ENCODE data around the gene SLC25A25.
"Not testable (repeated sequence)": the region's sequence is repeated elsewhere in the genome, so short reads cannot be mapped to it uniquely, and the experiment has no call there.

SLC25A25 gene

DNA sequence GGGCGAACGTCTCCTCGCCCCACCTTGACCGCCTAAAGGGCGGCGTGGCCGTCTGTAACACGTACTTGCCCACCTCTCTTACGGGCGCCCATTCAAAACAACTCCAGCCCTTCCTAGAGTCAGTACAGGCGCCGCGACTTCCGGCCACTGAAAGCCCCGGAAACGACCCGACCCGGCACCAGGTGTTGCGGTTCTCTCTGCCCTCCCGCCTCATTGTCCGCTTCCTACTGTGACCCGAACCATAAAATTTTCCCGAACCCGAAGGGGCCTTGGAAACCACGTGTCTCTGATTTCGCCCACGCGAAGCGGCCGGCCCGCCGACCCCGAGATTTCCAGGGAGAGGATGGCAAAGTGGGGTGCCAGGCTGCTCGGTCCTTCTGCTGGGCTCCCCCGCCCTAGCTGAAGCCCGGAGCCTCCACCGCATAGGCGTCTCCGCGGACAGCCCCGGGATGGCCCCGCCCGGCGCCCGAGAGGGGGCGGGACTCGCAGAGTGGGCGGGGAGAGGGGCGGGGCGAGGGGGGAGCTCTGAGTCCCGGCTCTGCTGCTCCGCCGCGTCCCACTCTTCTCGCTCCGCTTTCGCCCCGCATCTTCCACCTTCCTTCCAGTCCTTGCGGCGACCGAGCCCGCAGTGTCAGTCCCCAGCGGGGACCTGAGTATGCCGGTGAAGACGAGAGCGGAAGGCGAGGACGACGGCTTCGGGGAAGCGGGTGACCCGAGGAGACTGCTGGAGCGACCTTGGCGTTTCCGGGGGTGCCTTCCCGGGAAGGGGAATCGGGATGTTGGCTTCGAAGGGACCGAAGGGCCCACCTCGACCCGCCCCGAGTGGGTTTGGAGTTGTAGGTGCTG, 60.2 kb downstream of the SLC25A25 start:
- peak; percentile 67 for DNase-seq (ENCODE audit: low read depth)
- no peak for TF ChIP-seq CTCF (IDR thresholded peaks at IDR 0.05; ENCODE audit: control insufficient read depth, insufficient read depth, low read depth, low read length, missing control alignments)
- peak overlapping the region; percentile 52 for H3K4me3 ChIP-seq (ENCODE audit: control insufficient read depth, low read depth, low read length)

DNA sequence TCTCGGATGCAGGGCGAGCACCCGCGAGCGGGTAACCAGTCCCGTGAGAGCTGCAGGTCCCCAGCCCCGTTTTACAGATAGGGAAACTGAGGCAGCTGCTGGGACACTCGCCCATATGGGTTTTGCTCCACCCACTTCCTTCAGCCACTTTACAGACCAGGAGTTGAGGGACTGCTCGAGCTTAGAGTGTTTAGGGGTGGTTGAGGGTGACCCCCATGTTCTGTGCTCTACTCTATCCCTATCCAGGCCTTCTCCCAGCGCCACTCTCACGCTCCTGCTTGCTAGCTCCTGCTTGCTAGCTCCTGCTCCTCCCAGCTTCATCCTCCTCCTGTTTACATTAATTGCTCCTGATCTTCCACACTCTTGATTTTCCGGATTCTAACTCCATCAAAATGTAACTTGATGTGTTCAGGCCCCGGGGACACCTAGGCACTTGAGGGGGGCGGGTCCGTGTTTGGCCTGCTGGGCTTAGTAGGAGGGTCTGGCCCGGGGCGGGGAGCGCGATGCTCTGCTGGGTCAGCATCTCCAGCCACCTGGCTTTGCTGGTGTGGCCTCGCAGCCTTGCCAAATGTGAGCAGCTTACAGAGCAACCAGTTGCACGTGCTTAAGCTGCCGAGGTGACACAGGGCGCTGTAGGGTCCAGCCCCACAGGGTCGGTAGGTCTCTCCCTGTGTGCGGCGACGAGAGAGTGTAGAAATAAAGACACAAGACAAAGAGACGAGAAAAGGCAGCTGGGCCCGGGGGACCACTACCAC, 61.0 kb downstream of the SLC25A25 start:
- TF ChIP-seq CTCF (IDR thresholded peaks at IDR 0.05; ENCODE audit: control insufficient read depth, insufficient read depth, low read depth, low read length, missing control alignments) = no peak
- DNase-seq (ENCODE audit: low read depth) = no peak
- H3K4me3 ChIP-seq (ENCODE audit: control insufficient read depth, low read depth, low read length) = peak overlapping the region; percentile 52

- H3K4me3 ChIP-seq (ENCODE audit: control insufficient read depth, low read depth, low read length); DNase-seq (ENCODE audit: low read depth): not testable (repeated sequence)
- peak; percentile 17 for TF ChIP-seq CTCF (IDR thresholded peaks at IDR 0.05; ENCODE audit: control insufficient read depth, insufficient read depth, low read depth, low read length, missing control alignments)
Observed at GRCh38 chr9:128129976-128130590, 62.1 kb downstream of the SLC25A25 start.

- not testable (repeated sequence) for H3K4me3 ChIP-seq (ENCODE audit: control insufficient read depth, low read depth, low read length); DNase-seq (ENCODE audit: low read depth)
Observed at GRCh38 chr9:128130651-128131050, 62.6 kb downstream of the SLC25A25 start.

GRCh38 chr9:128131346-128131745, 63.3 kb downstream of the SLC25A25 start:
- not testable (repeated sequence) for H3K4me3 ChIP-seq (ENCODE audit: control insufficient read depth, low read depth, low read length); DNase-seq (ENCODE audit: low read depth)

DNA sequence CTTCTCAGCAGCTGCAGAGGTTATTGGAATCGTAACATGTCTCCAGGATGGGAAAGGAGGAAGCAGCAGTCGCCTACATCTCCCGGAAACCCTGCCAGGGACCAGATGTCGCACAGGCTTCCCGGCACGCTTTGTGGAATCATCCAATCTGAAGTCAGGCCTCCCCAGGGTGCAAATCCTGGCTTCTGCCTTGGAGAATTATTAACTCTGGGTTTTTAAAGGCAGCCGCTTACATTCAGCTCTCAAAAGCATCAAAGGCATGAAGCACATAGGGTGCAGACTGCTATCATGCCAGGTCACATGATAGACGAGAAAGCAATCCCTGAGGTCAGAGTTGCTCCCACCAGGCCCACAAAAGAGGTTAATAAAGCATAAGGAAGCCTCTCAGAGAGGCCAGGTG, 64.1 kb downstream of the SLC25A25 start:
- not testable (repeated sequence) for DNase-seq (ENCODE audit: low read depth); H3K4me3 ChIP-seq (ENCODE audit: control insufficient read depth, low read depth, low read length)

DNA sequence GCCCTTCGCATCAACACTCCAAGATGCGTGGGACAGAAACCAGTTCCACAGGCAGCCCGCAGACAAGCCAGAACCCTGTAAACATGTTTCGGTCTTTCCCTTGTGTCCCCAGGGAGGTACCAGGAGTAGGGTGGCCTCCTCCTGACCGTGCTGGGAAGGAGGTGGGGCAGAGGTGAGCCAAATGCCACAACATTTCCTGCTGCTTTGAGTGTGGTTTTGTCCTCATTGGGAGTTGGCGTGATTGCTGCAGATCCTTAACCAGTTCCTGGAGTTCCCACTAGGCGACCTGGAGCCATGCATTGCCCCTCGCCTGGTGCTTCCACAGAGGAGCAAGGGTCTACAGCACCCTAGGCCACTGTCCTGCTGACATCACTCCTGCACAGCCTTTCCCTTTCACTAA, 67.5 kb downstream of the SLC25A25 start:
- H3K4me3 ChIP-seq (ENCODE audit: control insufficient read depth, low read depth, low read length); DNase-seq (ENCODE audit: low read depth): not testable (repeated sequence)

DNA sequence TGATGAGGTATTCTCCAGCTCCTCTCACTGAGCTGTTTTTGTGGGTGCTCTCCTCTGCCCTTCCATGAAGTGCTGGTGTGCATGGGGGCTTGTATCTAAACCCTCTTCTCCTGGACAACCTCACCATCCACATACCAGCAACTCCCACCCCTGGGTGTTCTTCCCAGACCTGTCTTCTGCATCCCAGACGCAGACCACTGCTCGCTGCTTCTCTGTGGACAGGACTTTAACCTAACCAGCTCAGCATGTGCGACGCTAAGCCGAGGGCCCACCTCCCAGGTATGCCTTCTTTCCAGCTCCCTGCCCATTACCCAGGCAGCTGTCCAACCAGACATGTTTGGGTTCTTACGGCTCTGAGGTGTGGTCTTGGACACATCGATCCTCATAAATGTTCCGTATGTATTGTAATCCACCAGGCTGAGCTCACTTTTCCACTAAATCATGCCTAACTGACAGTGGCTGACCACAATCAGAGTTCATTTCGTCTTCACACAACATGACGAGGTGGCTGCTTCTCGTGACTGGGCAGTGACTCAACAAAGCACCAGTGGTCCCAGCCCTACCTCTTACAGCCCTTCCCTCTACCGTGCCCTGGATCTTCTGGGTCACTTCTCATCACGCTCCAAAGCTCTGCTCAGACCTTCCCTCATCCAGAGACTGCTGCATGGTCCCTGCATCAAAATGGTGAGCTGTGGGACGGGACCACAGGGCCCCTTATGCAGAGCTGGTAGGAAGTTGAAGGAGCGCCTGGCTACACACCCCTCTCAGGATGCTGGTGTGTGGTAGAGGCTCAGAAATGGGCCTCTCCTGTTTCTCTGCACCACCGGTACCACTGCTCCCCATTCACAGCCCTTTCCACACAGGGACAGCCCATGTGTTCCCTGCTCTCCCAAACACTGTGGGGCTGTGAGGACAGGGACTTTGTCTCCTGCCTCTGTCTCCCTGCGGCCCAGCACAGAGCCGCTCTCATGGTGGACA, 69.1 kb downstream of the SLC25A25 start:
- no peak for TF ChIP-seq CTCF (IDR thresholded peaks at IDR 0.05; ENCODE audit: control insufficient read depth, insufficient read depth, low read depth, low read length, missing control alignments)
- no peak overlapping the region for H3K4me3 ChIP-seq (ENCODE audit: control insufficient read depth, low read depth, low read length)
- no peak for DNase-seq (ENCODE audit: low read depth)

Data from AG09309 (cell line).